Activated naive CD4-positive, alpha-beta T cell treated with Interleukin-2 at 50 U/mL for 16 hours (primary cell): Measurements from ENCODE around the gene TMEM156.
A peak's percentile ranks its signal among the peaks of the same experiment; 100 is the strongest.

Experiments used
- DNase-seq: peaks from one replicate; pipeline ENCODE4 v3.0.0-alpha.2; 2020

The TMEM156 gene

GRCh38 chr4:39032218-39033085 is at the start of gene TMEM156:
TMEM156 (minus strand) TSS chr4:39032409; CDS start chr4:39032313, 96 bp downstream.
- peak; percentile 42 for DNase-seq

GRCh38 chr4:39078829-39079228 is 46.6 kb upstream of the TMEM156 start:
- no peak for DNase-seq

GRCh38 chr4:39068907-39069306 is 36.7 kb upstream of the TMEM156 start:
- no peak for DNase-seq

DNA sequence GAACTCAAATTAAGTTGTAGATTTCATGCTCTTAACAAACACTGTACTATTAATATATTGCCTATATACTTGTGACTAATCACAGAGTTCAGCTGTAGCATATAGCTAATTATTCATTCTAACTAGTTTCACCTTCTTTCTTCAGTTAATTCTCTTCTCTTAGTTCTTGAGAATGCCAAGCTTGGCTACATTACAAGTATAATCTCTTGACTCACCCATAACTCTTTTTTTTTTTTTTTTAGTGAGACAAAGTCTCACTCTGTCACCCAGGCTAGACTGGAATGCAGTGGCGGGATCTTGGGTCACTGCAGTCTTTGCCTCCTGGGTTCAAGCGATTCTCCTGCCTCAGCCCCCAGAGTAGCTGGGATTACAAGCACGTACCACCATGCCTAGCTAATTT is 35.2 kb upstream of the TMEM156 start:
- no peak for DNase-seq

- no peak for DNase-seq
These were observed 34.8 kb upstream of the TMEM156 start for GRCh38 chr4:39067031-39067430.

GRCh38 chr4:39066371-39066770 is 34.2 kb upstream of the TMEM156 start:
- no peak for DNase-seq

DNA sequence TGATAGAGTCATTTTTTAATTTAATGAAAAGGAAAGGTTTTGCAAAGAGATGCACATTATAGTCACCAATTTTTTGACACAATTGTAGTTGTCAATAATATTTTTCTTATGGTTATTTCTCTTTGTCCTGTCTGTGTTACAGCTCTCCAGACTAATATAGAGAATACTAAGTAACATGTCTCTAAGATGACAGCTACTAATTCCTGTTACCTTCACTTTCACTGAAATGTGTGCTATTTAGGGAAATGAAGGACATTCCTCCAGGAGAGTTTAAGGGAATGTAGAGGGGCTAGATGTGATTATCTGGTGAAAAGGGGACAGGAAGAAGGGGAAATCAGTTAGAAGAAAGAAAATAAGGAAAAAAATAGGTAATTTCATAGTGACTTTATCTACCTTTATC is 31.2 kb upstream of the TMEM156 start:
- DNase-seq, result no peak

- DNase-seq, result no peak
These were observed 30.5 kb upstream of the TMEM156 start for GRCh38 chr4:39062770-39063097.

DNA sequence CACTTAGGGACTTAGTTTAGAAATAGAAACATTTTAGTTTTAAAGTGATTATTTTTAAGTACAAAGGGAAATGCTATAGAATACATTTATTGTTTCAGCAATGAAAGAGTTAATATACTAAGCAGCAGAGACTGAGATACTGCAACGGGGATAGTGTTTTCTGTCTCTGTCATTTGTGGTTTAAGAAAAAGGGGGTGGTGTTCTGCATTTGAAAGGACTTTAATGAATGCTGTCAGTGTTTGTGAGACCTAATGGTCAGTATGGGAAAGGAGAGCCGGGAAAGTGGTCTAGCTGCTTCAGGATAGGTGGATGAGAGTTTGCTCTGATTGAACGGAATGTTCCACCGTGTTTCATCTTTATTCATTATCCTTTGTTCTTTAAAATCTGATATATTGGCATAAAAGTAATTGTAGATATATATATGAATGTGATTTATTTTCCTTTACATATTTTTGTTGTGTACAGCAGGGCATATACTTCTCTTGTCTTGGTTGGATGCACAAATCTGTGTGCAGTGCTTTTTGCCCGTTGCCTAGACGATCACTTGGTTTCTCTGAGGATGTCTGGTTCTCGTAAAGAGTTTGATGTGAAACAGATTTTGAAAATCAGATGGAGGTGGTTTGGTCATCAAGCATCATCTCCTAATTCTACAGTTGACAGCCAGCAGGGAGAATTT is 30.0 kb upstream of the TMEM156 start, which contains the start of gene KLHL5:
KLHL5 (plus strand) TSS at position 139 of the 676 bp plus-strand sequence; CDS start at position 560, 421 bp downstream.
- no peak for DNase-seq

DNA sequence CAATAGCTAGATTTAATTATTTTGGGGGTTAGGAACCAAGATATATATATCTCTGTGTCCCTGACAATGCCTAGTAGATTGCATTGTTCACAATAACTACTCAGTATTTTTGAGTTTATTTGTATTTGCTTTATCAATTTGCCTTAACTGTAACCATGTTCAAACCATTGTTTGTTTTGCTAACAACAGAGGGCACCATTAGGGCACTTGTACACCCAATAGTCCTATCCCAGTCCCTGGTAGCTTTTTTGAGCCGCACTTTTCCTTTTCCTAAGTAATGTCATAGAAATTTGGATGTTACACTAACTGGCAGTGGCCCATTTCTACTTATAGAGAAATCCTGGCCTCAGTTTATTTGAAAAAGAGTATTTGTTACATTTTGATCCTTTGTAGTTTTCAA is 29.2 kb upstream of the TMEM156 start:
- DNase-seq, result no peak

- DNase-seq, result no peak
These were observed 23.8 kb upstream of the TMEM156 start for GRCh38 chr4:39056023-39056422.

DNA sequence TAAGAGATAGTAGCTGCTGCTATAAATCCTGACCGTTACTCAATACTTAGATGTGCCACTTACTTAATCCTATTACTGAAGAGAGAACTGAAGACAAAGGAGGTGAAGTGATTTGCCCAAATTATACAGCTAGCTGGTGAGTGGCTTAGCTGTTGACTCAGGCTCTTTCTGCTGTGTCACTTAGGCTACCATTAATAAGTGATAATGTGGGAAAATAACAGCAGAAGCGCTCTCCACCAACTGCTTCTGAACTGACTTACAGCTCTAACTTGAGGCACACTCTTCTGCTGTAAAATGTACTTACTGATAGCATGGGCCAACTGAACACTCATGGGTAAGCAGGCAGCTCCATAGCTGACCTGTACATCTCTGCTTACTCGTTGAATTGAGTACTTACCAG is 22.3 kb upstream of the TMEM156 start:
- DNase-seq, result no peak

DNA sequence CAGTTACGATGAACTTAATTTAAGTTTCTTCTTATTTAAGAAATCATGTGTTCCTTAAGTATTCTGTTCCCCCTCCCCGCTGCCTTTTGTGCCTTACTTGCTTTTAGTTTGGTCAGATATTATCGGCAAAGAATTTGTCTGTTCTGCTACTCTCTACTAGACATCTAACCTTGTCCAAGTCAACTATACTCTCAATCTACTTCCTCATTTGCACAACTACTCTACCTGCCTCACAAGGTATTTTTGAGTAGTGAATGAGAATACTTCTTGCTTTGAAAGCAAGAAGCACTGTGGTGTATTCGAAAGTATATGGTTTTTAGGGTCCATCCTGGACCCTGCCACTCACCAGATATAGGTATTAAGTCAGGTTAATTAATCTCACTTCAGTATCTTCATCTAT is 21.8 kb upstream of the TMEM156 start:
- DNase-seq, result no peak

DNA sequence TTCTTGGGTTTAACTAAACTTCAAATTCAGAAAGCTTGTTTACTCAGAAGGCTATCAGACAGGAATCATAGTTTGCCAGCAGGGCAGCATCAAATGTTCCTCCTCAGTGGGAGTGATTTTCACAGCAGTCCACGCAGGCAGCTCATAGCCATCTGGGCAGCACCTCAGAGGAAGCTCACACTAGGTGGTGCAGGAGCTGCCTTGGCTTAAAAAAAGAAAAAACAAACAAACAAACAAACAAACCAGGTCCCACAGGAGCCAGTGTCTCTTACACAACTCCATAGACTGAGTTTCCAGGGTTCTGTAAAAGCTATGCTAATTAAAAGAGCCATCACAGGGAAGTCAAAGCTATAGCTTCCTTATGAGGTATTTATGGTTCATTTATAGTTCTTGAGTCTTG is 19.3 kb upstream of the TMEM156 start:
- DNase-seq, result no peak

GRCh38 chr4:39050590-39050989 is 18.4 kb upstream of the TMEM156 start:
- no peak for DNase-seq

GRCh38 chr4:39048311-39048710 is 16.1 kb upstream of the TMEM156 start:
- no peak for DNase-seq

DNA sequence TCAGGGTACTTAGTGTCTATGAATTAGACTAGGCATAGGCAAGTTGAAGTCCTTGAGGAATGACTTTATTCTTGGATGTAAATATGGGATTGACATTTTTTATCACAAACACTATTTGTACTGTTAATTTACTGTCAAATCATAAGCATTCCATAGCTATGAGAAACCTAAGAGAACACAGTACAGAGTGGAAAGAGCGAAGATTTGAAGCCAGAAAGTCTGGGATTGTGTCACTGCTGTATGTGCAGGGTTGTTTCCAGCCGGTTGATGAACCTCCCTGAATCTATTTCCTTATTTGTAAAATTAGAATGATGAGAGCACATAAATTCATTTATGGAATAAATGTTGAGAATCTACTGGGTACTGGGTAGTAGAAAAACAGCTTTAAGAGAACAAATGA is 15.5 kb upstream of the TMEM156 start:
- no peak for DNase-seq

DNA sequence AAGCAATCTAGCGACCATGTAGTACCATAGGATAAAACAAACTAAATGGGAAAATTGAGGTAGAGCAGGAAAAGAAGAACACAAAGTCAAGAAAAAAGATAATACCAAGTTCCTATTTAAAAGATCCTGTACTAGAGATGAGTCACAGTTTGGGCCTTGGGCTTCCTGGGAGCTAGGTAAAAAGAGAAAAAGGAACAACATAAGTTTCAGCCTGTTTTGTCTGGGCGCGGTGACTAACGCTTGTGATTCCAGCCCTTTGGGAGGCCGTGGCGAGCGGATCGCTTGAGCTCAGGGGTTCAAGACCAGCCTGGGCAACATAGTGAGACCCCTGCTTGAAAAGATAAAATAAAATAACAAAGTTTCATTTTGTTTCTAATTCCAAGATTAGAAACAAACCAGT is 14.0 kb upstream of the TMEM156 start:
- DNase-seq, result no peak

GRCh38 chr4:39045827-39046221 is 13.6 kb upstream of the TMEM156 start:
- no peak for DNase-seq

DNA sequence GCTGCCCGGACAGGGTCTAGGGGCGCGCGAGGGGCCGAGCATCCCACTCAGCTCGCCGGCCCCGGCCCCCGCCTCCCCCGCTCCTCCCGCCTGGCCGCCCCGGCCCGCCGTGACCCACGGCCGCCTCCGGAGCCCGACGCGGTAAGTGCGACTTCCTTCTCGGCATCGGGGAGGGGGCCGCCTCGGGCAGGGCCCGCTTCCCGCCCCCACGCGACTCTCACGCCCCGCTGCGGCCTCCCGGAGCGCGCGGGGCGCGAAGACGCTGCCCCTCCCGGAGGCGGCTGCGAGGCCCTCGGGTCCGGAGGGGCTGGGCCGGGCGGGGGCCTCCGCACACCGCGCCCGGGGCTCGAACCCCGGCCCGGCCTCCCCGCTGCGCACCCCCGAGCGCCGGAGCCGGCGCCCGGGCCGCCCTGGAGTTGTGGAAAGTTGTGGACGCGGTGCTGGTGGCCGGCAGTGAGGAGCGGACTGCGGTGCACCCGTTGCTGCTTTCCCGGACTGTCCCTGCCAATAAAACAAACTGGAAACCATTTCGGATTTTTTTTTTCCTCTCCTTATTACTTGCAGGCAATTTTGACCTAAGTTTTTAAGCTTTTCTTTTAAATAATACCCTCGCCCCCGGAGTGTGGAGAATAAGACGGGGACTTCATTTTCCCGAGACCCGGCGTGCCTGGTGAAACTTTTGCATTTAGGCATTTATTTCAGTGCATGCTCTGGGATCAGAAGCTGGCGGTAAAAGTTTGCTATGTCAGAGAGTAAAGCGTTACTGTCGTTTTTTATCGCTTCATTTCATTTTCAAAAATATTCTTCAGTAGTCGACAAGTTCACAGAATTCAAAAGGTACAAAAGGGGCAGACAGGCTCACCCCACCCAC is 13.0 kb upstream of the TMEM156 start:
- peak; percentile 47 for DNase-seq

GRCh38 chr4:39044364-39044955 is 12.3 kb upstream of the TMEM156 start:
- DNase-seq, result peak; percentile 96

DNA sequence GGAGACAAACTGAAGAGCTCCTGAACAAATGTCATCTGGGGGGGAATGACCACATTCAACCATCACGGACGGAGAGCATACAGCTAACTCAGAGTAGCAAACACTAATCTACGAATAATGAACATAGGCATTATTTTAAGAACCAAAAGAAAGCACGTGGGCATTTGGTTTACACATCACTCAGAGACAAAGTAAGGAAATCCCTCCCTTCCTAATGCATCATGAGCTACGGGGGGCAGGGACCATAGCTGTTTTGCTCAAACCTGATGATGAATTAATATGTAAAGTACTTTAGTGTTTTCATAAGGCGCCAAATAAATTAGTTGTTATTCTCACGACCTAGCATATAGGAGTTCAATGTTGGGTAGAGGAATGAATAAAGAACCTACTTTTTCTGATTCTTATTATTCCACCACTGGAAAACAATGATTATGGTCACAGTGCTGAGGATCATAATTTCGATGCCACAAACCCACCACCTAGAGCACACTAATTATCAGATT is 11.7 kb upstream of the TMEM156 start:
- peak; percentile 27 for DNase-seq
